ENCODE results near the gene ABCC11. TPM values are rescaled to one million over a fixed set of nuclear protein-coding genes. Genes with fewer than 3 reads are reported as not detected.

Gene ABCC11
- total and polyA plus RNA-seq, 7 donors: 0.14 to 0.28 TPM; not detected in 5

GRCh38 chr16:48236286-48236685 is 11.1 kb downstream of the ABCC11 start:
- TF ChIP-seq POLR2AphosphoS5 (IDR thresholded peaks at IDR 0.05) (no peak), POLR2A (IDR thresholded peaks at IDR 0.05) (no peak), CTCF (IDR thresholded peaks at IDR 0.05) (no peak), EP300 (IDR thresholded peaks at IDR 0.05) (no peak)
- intact Hi-C loops (cut with DNase I): no loop called here
- WGBS, 2 donors: 96 to 99% methylated on average over 1 of the region's 1 CpG

GRCh38 chr16:48235556-48236136 is 11.7 kb downstream of the ABCC11 start:
- Histone ChIP-seq H3K4me1 (no peaks in the 10 kb centered on the region), H3K4me3 (no peak overlapping the region), H3K27me3 (no peaks in the 10 kb centered on the region), H3K36me3 (no peaks in the 10 kb centered on the region), H3K27ac (no peak overlapping the region), H3K9me3 (no peaks in the 10 kb centered on the region)
- 26 to 68% methylated on average over 6 of the region's 6 CpGs for WGBS, 2 donors
- TF ChIP-seq EP300 (IDR thresholded peaks at IDR 0.05) (no peak), POLR2A (IDR thresholded peaks at IDR 0.05) (no peak), CTCF (IDR thresholded peaks at IDR 0.05) (no peak), POLR2AphosphoS5 (IDR thresholded peaks at IDR 0.05) (no peak)
- DNase-seq: no peak
- intact Hi-C loops (cut with DNase I): no loop called here

More at GRCh38 chr16:48236286-48236685, 11.1 kb downstream of the ABCC11 start:
- no peaks in the 10 kb centered on the region for H3K9me3 ChIP-seq
- H3K27me3 ChIP-seq: no peaks in the 10 kb centered on the region
- H3K4me3 ChIP-seq: no peak overlapping the region
- no peaks in the 10 kb centered on the region for H3K36me3 ChIP-seq
- H3K4me1 ChIP-seq: no peaks in the 10 kb centered on the region
- DNase-seq: no peak
- H3K27ac ChIP-seq: no peak overlapping the region

- TF ChIP-seq CTCF (IDR thresholded peaks at IDR 0.05) (no peak), POLR2A (IDR thresholded peaks at IDR 0.05) (no peak), EP300 (IDR thresholded peaks at IDR 0.05) (no peak)
- Histone ChIP-seq H3K27ac (no peak overlapping the region), H3K27me3 (no peaks in the 10 kb centered on the region), H3K9me3 (no peaks in the 10 kb centered on the region), H3K36me3 (no peaks in the 10 kb centered on the region), H3K4me3 (no peak overlapping the region), H3K4me1 (no peaks in the 10 kb centered on the region)
- intact Hi-C loops (cut with DNase I): no loop called here
- 36 to 72% methylated on average over 6 of the region's 6 CpGs for WGBS, 2 donors
- DNase-seq: no peak
Measured at GRCh38 chr16:48235058-48235555, 12.2 kb downstream of the ABCC11 start.

- no peak for TF ChIP-seq POLR2A (IDR thresholded peaks at IDR 0.05)
- no peak for TF ChIP-seq CTCF (IDR thresholded peaks at IDR 0.05)
- no peak for TF ChIP-seq EP300 (IDR thresholded peaks at IDR 0.05)
- TF ChIP-seq POLR2AphosphoS5 (IDR thresholded peaks at IDR 0.05): no peak
- H3K27ac ChIP-seq: no peak overlapping the region
- intact Hi-C loops (cut with DNase I): no loop called here
- H3K27me3 ChIP-seq: no peaks in the 10 kb centered on the region
- no peak overlapping the region for H3K4me3 ChIP-seq
- no peak for DNase-seq
- H3K4me1 ChIP-seq: no peaks in the 10 kb centered on the region
- H3K36me3 ChIP-seq: no peaks in the 10 kb centered on the region
- H3K9me3 ChIP-seq: no peaks in the 10 kb centered on the region
Measured at GRCh38 chr16:48234630-48235029, 12.7 kb downstream of the ABCC11 start.

GRCh38 chr16:48232493-48233040 is 14.8 kb downstream of the ABCC11 start:
- no peak overlapping the region for H3K4me3 ChIP-seq
- 95 to 97% methylated on average over 2 of the region's 2 CpGs for WGBS, 2 donors
- DNase-seq: no peak
- intact Hi-C loops (cut with DNase I): no loop called here
- H3K27me3 ChIP-seq: no peaks in the 10 kb centered on the region
- TF ChIP-seq POLR2A (IDR thresholded peaks at IDR 0.05) (no peak), EP300 (IDR thresholded peaks at IDR 0.05) (no peak), POLR2AphosphoS5 (IDR thresholded peaks at IDR 0.05) (no peak), CTCF (IDR thresholded peaks at IDR 0.05) (no peak)
- no peak overlapping the region for H3K27ac ChIP-seq
- H3K9me3 ChIP-seq: no peaks in the 10 kb centered on the region
- H3K36me3 ChIP-seq: no peaks in the 10 kb centered on the region
- no peaks in the 10 kb centered on the region for H3K4me1 ChIP-seq

All from sigmoid colon (tissue), 7 donors.